GM21786 (cell line): ENCODE data around the gene PLSCR2.
"Not testable (repeated sequence)": the region's sequence is repeated elsewhere in the genome, so short reads cannot be mapped to it uniquely, and the experiment has no call there.

Experiments used
- ATAC-seq: cut with Tn5 transposase; IDR thresholded peaks from one replicate; pipeline ENCODE4 v1.9.1; 2021; ENCODE audit not compliant: unreplicated experiment

PLSCR2 gene

DNA sequence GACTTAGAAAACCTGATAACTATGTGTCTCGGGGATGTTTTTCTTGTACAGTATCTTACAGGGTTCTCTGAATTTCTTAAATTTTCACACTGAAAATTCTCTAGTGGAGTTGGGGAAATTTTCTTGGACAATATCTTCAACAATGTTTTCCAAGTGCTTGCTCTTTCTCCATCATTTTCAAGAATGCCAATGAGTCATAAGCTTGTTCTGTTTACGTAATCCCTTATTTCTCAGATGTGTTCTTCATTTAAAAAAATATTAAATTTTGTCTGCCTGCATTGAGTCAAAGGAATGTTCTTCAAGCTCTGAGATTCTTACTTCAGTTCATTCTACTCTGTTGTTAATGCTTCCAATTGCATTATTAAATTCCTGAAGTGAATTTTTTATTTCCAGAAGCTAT, 21.9 kb upstream of the PLSCR2 start:
- no peak for ATAC-seq

GRCh38 chr3:146485297-146485696, 15.9 kb upstream of the PLSCR2 start:
- ATAC-seq: no peak

GRCh38 chr3:146476094-146476740, 6.9 kb upstream of the PLSCR2 start:
- ATAC-seq: no peak

DNA sequence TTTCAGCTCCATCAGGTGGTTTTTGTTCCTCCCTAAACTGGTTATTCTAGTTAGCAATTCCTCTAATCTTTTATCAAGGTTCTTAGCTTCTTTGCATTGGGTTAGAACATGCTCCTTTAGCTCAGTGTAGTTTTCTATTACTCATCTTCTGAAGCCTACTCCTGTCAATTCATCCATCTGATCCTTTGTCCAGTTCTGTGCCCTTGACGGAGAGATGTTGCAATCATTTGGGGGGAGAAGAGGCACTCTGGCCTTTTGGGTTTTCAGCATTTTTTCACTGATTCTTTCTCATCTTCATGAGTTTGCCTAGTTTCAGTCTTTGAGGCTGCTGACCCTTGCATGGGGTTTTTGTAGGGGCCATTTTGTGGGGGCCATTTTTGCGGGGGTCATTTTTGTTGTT, 5.6 kb upstream of the PLSCR2 start:
- not testable (repeated sequence) for ATAC-seq

- no peak for ATAC-seq
Observed at GRCh38 chr3:146473726-146474125, 4.4 kb upstream of the PLSCR2 start.

DNA sequence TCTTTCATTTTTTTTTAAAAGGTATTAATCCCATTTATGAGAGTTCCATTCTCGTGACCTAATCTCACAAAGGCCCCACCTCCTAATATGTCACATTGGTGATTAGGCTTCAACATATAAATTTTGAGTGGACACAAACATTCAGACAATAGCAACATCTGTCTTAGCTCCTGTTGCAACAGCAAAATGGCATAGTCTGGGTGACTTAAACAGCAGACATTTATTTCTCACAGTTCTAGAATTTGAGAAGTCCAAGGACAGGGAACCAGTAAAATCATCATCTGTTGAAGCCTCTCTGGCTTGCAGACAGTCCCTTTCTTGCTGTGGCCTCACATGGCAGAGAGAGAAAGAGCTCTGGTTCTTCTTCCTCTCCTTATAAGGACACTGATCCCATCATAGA, 3.2 kb upstream of the PLSCR2 start:
- ATAC-seq: no peak

DNA sequence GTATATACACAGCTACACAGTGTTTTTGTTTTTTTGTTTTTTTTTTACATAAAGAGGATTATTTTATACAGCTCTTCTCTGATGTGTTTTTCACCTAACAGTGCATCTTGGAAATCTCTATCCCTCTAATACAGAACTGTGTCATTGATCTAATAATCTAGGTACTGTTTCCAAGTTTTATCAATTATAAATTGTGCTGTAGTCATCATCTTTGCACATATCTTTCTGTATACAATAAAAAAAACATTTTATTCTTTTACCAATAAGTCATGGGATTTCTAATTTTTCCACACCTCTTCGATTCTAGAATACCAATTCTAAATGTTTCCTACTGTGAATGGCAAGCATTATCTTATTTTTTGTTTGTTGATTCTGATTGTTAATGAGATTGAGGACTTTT, 1.7 kb upstream of the PLSCR2 start:
- ATAC-seq: no peak

- ATAC-seq: no peak
Observed at GRCh38 chr3:146470425-146470990, 1.1 kb upstream of the PLSCR2 start.

DNA sequence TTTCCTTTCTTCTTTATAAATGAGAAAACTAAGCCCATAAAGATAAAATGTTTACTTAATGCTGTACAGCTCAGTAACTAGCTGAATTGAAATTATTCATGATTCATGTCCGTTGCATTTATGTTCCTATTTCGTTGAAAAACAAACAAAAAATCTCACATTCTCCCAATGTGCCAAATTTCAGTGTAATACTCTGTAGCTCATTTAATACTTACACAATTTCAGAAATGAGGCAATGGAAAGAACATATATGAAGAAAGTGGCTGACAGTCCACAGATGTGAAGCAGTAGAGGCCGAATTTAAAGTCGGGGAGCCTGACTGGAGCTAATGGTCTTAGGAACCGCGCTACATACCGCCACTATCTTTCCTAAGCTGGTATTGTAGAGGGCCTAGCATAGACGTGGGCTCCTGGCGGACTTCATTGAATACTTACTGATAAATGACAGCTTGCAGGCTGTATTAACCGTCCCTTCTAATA, 651 bp downstream of the PLSCR2 start:
- no peak for ATAC-seq

DNA sequence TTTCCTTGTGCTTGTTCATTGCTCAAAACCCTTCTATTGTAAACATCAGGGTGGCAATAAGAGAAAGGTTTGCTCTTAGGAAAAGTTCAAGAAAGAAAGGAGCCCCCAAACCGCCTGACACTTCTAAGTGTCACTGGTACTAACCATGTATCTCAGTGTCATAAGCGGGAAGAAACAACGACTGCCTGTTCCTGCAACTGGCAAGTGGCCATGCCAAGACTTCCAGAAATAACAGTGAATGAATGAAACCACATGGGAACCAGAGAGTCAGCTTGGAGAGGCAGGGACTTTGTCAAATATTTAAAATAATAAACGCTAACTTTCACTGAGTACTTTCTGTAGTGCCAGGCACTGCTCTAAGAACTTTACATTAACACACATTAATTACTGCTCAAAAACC, 1.1 kb downstream of the PLSCR2 start:
- no peak for ATAC-seq

DNA sequence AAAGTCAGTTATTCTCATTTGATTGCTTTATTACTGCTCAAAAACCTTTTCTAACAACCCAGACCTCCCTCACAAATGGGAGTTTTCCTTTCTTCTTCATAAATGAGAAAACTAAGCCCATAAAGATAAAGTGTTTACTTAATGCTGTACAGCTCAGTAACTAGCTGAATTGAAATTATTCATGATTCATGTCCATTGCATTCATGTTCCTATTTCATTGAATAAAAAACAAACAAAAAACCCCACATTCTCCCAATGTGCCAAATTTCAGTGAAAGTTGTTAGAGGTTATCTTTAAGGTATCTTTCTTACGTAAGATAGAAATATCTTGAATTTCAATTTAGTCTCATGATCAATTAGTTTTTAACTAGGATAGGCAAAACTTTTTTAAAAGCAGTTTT, 2.8 kb downstream of the PLSCR2 start:
- no peak for ATAC-seq

DNA sequence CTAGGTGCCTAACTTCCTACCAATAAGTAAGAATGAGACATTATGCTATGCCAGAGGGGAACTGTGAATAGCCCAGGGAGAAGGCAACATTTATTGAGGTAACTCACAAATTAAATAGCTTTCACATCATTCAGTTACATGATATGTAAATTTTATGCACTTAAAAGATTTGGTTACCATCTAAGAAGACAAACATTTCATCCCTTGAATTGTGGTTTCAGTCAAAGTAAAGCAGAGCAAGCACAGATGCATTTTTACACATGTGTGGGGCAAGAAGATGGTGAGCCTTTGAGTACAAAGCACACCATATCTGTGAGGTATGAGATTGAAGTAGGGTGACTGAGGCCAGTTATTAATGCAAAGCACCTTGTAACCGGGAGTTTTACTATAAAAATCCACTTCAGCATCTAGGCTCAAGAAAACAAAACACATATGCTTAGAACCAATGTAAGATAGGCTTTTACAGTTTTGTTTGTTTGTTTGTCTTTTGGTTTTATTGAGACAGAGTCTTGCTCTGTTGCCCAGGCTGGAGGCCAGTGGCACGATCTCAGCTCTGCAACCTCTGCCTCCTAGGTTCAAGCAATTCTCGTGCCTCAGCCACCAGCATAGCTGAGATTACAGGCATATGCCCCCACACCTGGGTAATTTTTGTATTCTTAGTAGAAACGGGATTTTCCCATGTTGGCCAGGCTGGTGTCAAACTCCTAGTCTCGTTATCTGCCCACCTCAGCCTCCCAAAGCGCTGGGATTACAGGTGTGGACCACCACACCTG, 3.5 kb downstream of the PLSCR2 start:
- ATAC-seq: no peak

DNA sequence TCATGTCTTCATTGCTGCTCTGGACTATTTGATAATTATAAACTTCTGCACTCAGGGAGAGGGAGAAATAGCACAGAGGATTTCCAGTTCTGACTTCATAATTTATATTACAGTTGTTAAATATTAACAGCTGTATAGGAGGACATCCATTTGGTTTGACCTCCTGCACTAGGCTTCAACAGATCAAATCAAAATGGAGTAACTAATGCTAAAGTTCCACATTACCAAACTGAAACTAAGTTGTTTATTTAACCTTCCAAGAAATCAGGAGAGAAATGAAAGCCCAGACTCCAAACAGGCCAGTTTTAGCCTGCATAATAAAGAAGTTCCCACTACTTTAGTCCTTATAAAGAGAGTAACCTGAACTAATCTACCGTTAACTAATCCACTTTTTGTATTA, 4.6 kb downstream of the PLSCR2 start:
- ATAC-seq: no peak

DNA sequence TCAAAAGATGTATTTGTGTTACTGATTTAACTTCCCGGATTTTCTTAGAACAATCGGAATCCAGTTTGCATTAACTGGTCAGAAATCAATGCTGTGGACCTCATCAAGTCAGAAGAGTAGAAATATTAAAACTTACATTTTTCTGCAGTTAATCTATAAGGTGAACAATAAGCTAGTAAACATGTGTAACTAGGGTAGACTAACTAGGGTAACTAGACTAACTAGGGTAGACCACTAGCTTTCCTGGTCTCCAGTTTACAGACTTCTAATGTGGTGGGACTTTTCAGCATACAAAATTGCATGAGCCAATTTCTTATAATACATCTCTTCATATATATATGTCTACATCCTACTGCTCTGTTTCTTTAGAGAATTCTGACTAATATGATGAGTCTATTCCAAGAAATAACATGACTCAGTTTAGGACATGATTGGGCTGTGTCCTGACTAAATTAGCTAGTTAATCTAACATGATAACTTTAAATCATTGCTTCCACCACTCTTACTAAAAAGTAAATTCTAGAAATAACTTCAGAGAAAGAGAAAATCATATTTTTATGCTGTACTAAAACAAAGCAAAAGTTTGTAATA, 5.3 kb downstream of the PLSCR2 start:
- ATAC-seq: no peak

DNA sequence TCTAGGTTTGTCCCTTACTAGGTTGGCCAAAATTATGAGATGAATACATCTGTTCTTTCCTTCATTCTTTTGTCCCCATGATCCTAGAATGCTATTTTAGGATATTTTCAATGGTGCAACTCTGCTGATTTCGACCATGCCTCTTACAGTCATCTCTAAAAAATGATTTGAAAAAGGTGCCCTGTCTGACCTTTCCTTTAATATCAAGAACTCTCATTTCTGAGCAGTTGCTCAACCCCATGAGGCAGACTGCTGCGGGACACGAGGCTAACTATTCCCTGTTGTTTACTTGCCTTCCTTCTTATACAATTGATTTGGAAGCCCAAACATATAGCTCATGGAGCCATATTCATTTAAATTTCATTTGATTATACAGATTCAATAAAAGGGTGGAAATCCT, 14.6 kb downstream of the PLSCR2 start:
- ATAC-seq: no peak

DNA sequence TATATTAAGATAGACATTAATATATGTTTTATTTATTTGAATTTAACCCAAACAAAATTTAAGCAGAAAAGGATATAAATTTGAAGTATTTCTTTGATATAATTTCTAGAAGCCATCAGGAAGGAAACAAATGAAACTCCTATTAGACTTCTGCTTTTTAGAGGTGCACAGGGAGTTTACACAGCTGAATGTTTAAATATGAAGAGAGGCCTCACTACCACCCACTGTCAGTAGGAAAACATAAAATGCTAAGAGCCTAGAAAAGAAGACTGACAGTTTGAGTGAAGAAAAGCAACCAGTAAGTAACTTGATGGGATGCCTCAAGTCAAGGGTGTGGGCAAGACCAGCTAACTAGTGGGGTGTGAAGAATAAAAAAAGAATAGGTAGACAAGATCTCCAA, 19.7 kb downstream of the PLSCR2 start:
- ATAC-seq: no peak

DNA sequence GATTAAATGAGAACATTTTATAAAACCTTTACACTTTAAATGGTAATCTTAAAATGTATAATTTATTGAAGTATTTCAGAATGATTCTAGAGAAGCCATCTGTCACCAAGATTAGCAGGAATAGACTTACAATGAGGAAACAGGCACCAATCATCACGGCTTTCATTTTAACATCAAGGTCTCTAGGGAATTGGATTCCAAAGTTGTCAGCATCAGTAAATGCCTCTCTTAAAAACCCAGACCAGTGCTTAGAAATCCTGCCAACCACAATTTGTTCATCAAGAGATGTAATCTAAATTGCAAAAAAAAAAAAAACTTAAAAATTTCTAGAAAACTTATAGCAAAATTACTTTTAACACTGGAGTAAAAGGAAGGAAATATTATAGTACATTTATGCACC, 20.3 kb downstream of the PLSCR2 start:
- no peak for ATAC-seq

- ATAC-seq: no peak
Observed at GRCh38 chr3:146446026-146446425, 23.3 kb downstream of the PLSCR2 start.

GRCh38 chr3:146440310-146440709, 29.1 kb downstream of the PLSCR2 start:
- ATAC-seq: not testable (repeated sequence)

DNA sequence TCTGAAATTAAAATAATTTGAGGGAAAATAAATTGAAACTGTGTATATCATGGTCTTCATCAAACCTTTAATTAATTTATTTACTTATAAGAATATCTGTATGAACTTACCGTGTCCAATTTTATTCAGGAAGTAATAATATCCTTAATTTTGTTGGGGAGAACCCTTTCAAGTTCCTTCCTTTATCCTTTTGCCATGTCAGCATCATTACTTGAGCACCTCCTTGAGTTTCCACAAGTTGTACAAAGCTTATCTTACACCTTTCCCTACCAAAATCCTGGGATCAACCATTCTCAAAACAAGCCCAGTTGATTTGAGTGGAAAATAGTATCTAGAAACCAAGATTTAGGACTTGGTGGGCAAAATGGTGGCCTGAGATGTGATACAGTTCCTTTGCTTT, 37.3 kb downstream of the PLSCR2 start:
- ATAC-seq: no peak

- no peak for ATAC-seq
Observed at GRCh38 chr3:146431240-146431639, 38.1 kb downstream of the PLSCR2 start.

DNA sequence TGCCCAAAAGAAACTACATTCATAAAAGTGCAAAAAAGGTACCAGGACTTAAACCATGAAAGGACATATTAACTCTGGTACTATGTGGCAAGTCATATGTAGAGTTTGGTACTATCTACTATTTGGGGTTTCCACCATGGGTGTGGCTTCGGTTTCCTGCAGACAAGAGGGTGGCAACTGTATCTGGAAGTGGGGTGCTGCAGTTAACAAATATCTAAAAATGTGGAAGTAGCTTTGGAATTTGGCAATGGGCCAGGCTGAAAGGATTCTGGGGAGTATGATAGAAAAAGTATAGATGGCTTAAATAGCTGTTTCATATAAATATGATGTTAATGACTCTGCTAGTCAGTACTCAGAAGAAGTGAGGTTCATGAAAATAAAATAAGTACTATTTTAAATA, 44.0 kb downstream of the PLSCR2 start:
- ATAC-seq: no peak
